Osteocyte (in vitro differentiated cells): ENCODE results near the gene TPI1. TPM values are rescaled to one million over a fixed set of nuclear protein-coding genes. Genes with fewer than 3 reads are reported as not detected.
"Not testable (repeated sequence)": the region's sequence is repeated elsewhere in the genome, so short reads cannot be mapped to it uniquely, and the experiment has no call there.

Experiments used
- DNase-seq: peaks from one replicate; pipeline ENCODE4 v3.0.0; 2021; ENCODE audit warnings: mixed read lengths; ENCODE audit not compliant: unreplicated experiment; ENCODE audit errors: extremely low spot score
- H3K27ac Mint-ChIP-seq: one replicate; pipeline ENCODE4 v1.8.0; 2021; ENCODE audit warnings: mild to moderate bottlenecking, mixed read lengths; ENCODE audit not compliant: unreplicated experiment
- H3K27me3 Mint-ChIP-seq: one replicate; pipeline ENCODE4 v1.8.0; 2021; ENCODE audit warnings: mixed read lengths; ENCODE audit not compliant: unreplicated experiment
- H3K36me3 Mint-ChIP-seq: one replicate; pipeline ENCODE4 v1.8.0; 2021; ENCODE audit warnings: mixed read lengths; ENCODE audit not compliant: unreplicated experiment
- H3K4me1 Mint-ChIP-seq: one replicate; pipeline ENCODE4 v1.8.0; 2021; ENCODE audit warnings: mixed read lengths; ENCODE audit not compliant: unreplicated experiment
- H3K4me3 Mint-ChIP-seq: one replicate; pipeline ENCODE4 v1.8.0; 2021; ENCODE audit warnings: mild to moderate bottlenecking, moderate library complexity, mixed read lengths; ENCODE audit not compliant: unreplicated experiment
- H3K9me3 Mint-ChIP-seq: one replicate; pipeline ENCODE4 v1.8.0; 2021; ENCODE audit warnings: mixed read lengths; ENCODE audit not compliant: unreplicated experiment
- CTCF ChIP-seq: fragments of 200-600 bp; sonication (generic); IDR thresholded peaks from 2 replicates; pipeline ENCODE4 v1.5.0; 2021; ENCODE audit warnings: antibody characterized with exemption, mild to moderate bottlenecking, moderate library complexity
- total RNA-seq: library from RNA; stranded (reverse); gene quantifications from 2 replicates; pipeline ENCODE4 v1.2.1, GENCODE V29; 2021

Gene TPI1
- total RNA-seq, 1 donor from 2014 or later, result 408 TPM

GRCh38 chr12:6902448-6902847, 35.1 kb downstream of the TPI1 start:
- no peak overlapping the region for H3K4me3 Mint-ChIP-seq
- no peaks in the 10 kb centered on the region for H3K27me3 Mint-ChIP-seq
- no peak for DNase-seq
- no peak for TF ChIP-seq CTCF
- no peak overlapping the region for H3K27ac Mint-ChIP-seq
- H3K36me3 Mint-ChIP-seq, result no peaks in the 10 kb centered on the region
- no peaks in the 10 kb centered on the region for H3K9me3 Mint-ChIP-seq
- H3K4me1 Mint-ChIP-seq, result no peaks in the 10 kb centered on the region

- Mint-ChIP-seq H3K27me3 (no peaks in the 10 kb centered on the region), H3K4me3 (no peak overlapping the region), H3K36me3 (no peaks in the 10 kb centered on the region), H3K9me3 (no peaks in the 10 kb centered on the region), H3K4me1 (no peaks in the 10 kb centered on the region), H3K27ac (no peak overlapping the region)
- no peak for TF ChIP-seq CTCF
- no peak for DNase-seq
Measured at GRCh38 chr12:6903722-6904121, 36.4 kb downstream of the TPI1 start.

GRCh38 chr12:6904280-6905276, 37.2 kb downstream of the TPI1 start, which contains the start of gene LRRC23:
Gene LRRC23 (plus strand): TSS chr12:6904822. CDS start chr12:6905634, 812 bp downstream.
- no peaks in the 10 kb centered on the region for H3K27me3 Mint-ChIP-seq
- no peaks in the 10 kb centered on the region for H3K36me3 Mint-ChIP-seq
- no peaks in the 10 kb centered on the region for H3K9me3 Mint-ChIP-seq
- H3K4me3 Mint-ChIP-seq, result no peak within 1 kb of the TSS
- peak; percentile 98 for DNase-seq
- H3K4me1 Mint-ChIP-seq, result no peaks in the 10 kb centered on the region
- TF ChIP-seq CTCF, result no peak
- no peak within 1 kb of the TSS for H3K27ac Mint-ChIP-seq

GRCh38 chr12:6905414-6906040, 38.2 kb downstream of the TPI1 start:
- Mint-ChIP-seq H3K4me1 (no peaks in the 10 kb centered on the region), H3K9me3 (no peaks in the 10 kb centered on the region), H3K27me3 (no peaks in the 10 kb centered on the region), H3K27ac (no peak overlapping the region), H3K4me3 (no peak overlapping the region), H3K36me3 (no peaks in the 10 kb centered on the region)
- no peak for TF ChIP-seq CTCF
- DNase-seq, result no peak

GRCh38 chr12:6908141-6908540, 40.8 kb downstream of the TPI1 start:
- not testable (repeated sequence) for H3K27me3 Mint-ChIP-seq, H3K9me3 Mint-ChIP-seq, H3K4me1 Mint-ChIP-seq, DNase-seq, H3K4me3 Mint-ChIP-seq, H3K27ac Mint-ChIP-seq, H3K36me3 Mint-ChIP-seq
